Coronary artery (tissue), 2 donors: ENCODE measurements around the gene PTPN14.
A peak's percentile ranks its signal among the peaks of the same experiment; 100 is the strongest.

Experiments used
- DNase-seq: peaks from one replicate; pipeline ENCODE4 v3.0.0-alpha.2; 2017; ENCODE audit warnings: low spot score
- H3K27ac ChIP-seq, 2 donors: fragments of 200-600 bp; sonication (generic); one replicate each; pipeline ENCODE4 v1.5.1; 2016 to 2019
- H3K4me3 ChIP-seq: fragments of 200-600 bp; sonication (generic); 2 replicates; pipeline ENCODE4 v1.5.1; 2016; ENCODE audit warnings: mild to moderate bottlenecking, moderate library complexity
- CTCF ChIP-seq: fragments of 200-600 bp; sonication (generic); IDR thresholded peaks from one replicate; pipeline ENCODE4 v1.5.1; 2019; ENCODE audit warnings: antibody characterized with exemption

PTPN14 gene

GRCh38 chr1:214567481-214567980, 16.1 kb upstream of the PTPN14 start:
- no peak for TF ChIP-seq CTCF
- DNase-seq = no peak
- Histone ChIP-seq H3K4me3 (no peak overlapping the region), H3K27ac (no peak overlapping the region)

- no peak for TF ChIP-seq CTCF
- no peak for DNase-seq
- H3K27ac ChIP-seq = no peak overlapping the region
- H3K4me3 ChIP-seq = no peak overlapping the region
These were observed 15.0 kb upstream of the PTPN14 start for GRCh38 chr1:214566158-214567104.

GRCh38 chr1:214565310-214565709, 13.9 kb upstream of the PTPN14 start:
- no peak for TF ChIP-seq CTCF
- Histone ChIP-seq H3K4me3 (no peak overlapping the region), H3K27ac (no peak overlapping the region)
- DNase-seq = no peak

GRCh38 chr1:214563881-214564280, 12.5 kb upstream of the PTPN14 start:
- TF ChIP-seq CTCF = no peak
- no peak for DNase-seq
- H3K27ac ChIP-seq = no peak overlapping the region
- no peak overlapping the region for H3K4me3 ChIP-seq

- no peak for DNase-seq
- no peak for TF ChIP-seq CTCF
- no peak overlapping the region for H3K4me3 ChIP-seq
- no peak overlapping the region for H3K27ac ChIP-seq
These were observed 6.7 kb upstream of the PTPN14 start for GRCh38 chr1:214557952-214558735.

- no peak for TF ChIP-seq CTCF
- no peak for DNase-seq
- peak overlapping the region in 1 of 2 donors; percentile 97 for H3K27ac ChIP-seq
- H3K4me3 ChIP-seq = no peak overlapping the region
These were observed 1.8 kb upstream of the PTPN14 start for GRCh38 chr1:214553142-214553710.
